Activated CD8-positive, alpha-beta T cell treated with anti-CD3 and anti-CD28 coated beads, Interleukin-2, amount 10 ng/mL, durations not matched to agents 7 days and 5 days (primary cell): Measurements from ENCODE around the gene ATRAID. TPM values are rescaled to one million over a fixed set of nuclear protein-coding genes. Genes with fewer than 3 reads are reported as not detected.
"Not testable (repeated sequence)": the region's sequence is repeated elsewhere in the genome, so short reads cannot be mapped to it uniquely, and the experiment has no call there.

Source experiments
- ATAC-seq: fragments of 150-1000 bp; cut with Tn5 transposase; one replicate; pipeline ENCODE4 v1.10.0; 2021; ENCODE audit warnings: moderate library complexity
- CTCF ChIA-PET: fragments of 350-600 bp; sonication (Branson Sonifier 250); formaldehyde crosslinking; loops from one replicate; lab custom pipeline; 2021; ENCODE audit warnings: antibody characterized with exemption; lab: Charles Lee
- POLR2A ChIA-PET: fragments of 350-600 bp; sonication (Branson Sonifier 250); formaldehyde crosslinking; loops from one replicate; lab custom pipeline; 2021; ENCODE audit warnings: antibody characterized with exemption; lab: Charles Lee
- DNase-seq: peaks from one replicate; pipeline ENCODE4 v3.0.0-alpha.2; 2020
- H3K27ac Mint-ChIP-seq: one replicate; pipeline ENCODE4 v1.8.0; 2021; ENCODE audit warnings: mild to moderate bottlenecking, mixed read lengths
- H3K27me3 Mint-ChIP-seq: one replicate; pipeline ENCODE4 v1.8.0; 2021; ENCODE audit warnings: low read depth, mixed read lengths
- H3K36me3 Mint-ChIP-seq: one replicate; pipeline ENCODE4 v1.8.0; 2021; ENCODE audit warnings: low read depth, mixed read lengths
- H3K4me1 Mint-ChIP-seq: one replicate; pipeline ENCODE4 v1.8.0; 2021; ENCODE audit warnings: low read depth, mixed read lengths
- H3K4me3 Mint-ChIP-seq: one replicate; pipeline ENCODE4 v1.8.0; 2021; ENCODE audit warnings: mild to moderate bottlenecking, mixed read lengths
- H3K9me3 Mint-ChIP-seq: one replicate; pipeline ENCODE4 v1.8.0; 2022; ENCODE audit warnings: mixed read lengths; ENCODE audit not compliant: insufficient read depth
- total RNA-seq, 2 experiments: library from RNA; stranded (reverse); gene quantifications; one replicate each; pipeline ENCODE4 v1.2.3, GENCODE V29; 2021

ATRAID gene
- total RNA-seq, result 10 to 100 TPM; 60.2 to 64.7 TPM

GRCh38 chr2:27211943-27212625 lies at the start of gene ATRAID, which contains the start of gene SLC5A6:
Gene ATRAID, plus strand, starts transcription at chr2:27212041. Its CDS starts 328 bp downstream, at chr2:27212369.
Gene SLC5A6, minus strand, starts transcription at chr2:27212268. Its CDS starts 4,618 bp downstream, at chr2:27207650.
- Mint-ChIP-seq H3K9me3 (no peaks in the 10 kb centered on the region), H3K36me3 (peaks cover 48% of the 10 kb centered on the region), H3K4me1 (peaks cover 49% of the 10 kb centered on the region), H3K27me3 (no peaks in the 10 kb centered on the region), H3K27ac (peak within 1 kb of the TSS; percentile 99), H3K4me3 (peak within 1 kb of the TSS; percentile 98)
- CTCF ChIA-PET, result interaction anchor here (1.0 kb wide), 1 partner anchor 79 kb away, joined by 3 read pairs; no protein-coding TSS in a partner anchor
- POLR2A ChIA-PET, result interaction anchor here (0.7 to 1.3 kb wide), 11 partner anchors 8 to 224 kb away, joined by 3 to 6 read pairs (median 3); no protein-coding TSS in a partner anchor
- DNase-seq (peak; percentile 91), ATAC-seq (peak; percentile 92)

- peaks cover 8% of the 10 kb centered on the region for H3K4me1 Mint-ChIP-seq
- DNase-seq (no peak), ATAC-seq (no peak)
- no peak overlapping the region for H3K4me3 Mint-ChIP-seq
- CTCF ChIA-PET, result interaction anchor here (0.6 to 0.8 kb wide), 2 partner anchors 11 to 156 kb away, joined by 3 to 4 read pairs; no protein-coding TSS in a partner anchor
- no peaks in the 10 kb centered on the region for H3K36me3 Mint-ChIP-seq
- H3K27me3 Mint-ChIP-seq, result no peaks in the 10 kb centered on the region
- no peak overlapping the region for H3K27ac Mint-ChIP-seq
- H3K9me3 Mint-ChIP-seq, result no peaks in the 10 kb centered on the region
- POLR2A ChIA-PET, result no interaction called here
Measured at GRCh38 chr2:27162151-27163121, 49.4 kb upstream of the ATRAID start.

- POLR2A ChIA-PET, result interaction anchor here (0.6 kb wide), 1 partner anchor 635 kb away, joined by 3 read pairs; no protein-coding TSS in a partner anchor
Measured at GRCh38 chr2:27164960-27165763, 46.7 kb upstream of the ATRAID start.

GRCh38 chr2:27170581-27171337 lies 41.1 kb upstream of the ATRAID start:
- DNase-seq, result no peak
- ATAC-seq, result no peak
- ChIA-PET POLR2A (interaction anchor here (1.1 kb wide), 1 partner anchor 9 kb away, joined by 3 read pairs; no protein-coding TSS in a partner anchor), CTCF (interaction anchor here (0.7 to 3.5 kb wide), 16 partner anchors 10 to 209 kb away, joined by 3 to 24 read pairs (median 6); partner anchors contain the start of genes PREB and TRIM54)
- Mint-ChIP-seq H3K4me3 (no peak overlapping the region), H3K4me1 (peaks cover 7% of the 10 kb centered on the region), H3K36me3 (no peaks in the 10 kb centered on the region), H3K27ac (no peak overlapping the region), H3K9me3 (no peaks in the 10 kb centered on the region), H3K27me3 (peaks cover 14% of the 10 kb centered on the region)

More at GRCh38 chr2:27164960-27165763, 46.7 kb upstream of the ATRAID start:
- Mint-ChIP-seq H3K4me1 (peaks cover 8% of the 10 kb centered on the region), H3K36me3 (no peaks in the 10 kb centered on the region), H3K4me3 (no peak overlapping the region), H3K9me3 (no peaks in the 10 kb centered on the region), H3K27ac (no peak overlapping the region), H3K27me3 (peaks cover 2% of the 10 kb centered on the region)
- no peak for DNase-seq
- CTCF ChIA-PET, result no interaction called here
- no peak for ATAC-seq

GRCh38 chr2:27171351-27171848 lies 40.4 kb upstream of the ATRAID start:
- DNase-seq (no peak), ATAC-seq (no peak)
- H3K4me1 Mint-ChIP-seq, result peaks cover 7% of the 10 kb centered on the region
- peaks cover 18% of the 10 kb centered on the region for H3K27me3 Mint-ChIP-seq
- ChIA-PET POLR2A (no interaction called here), CTCF (interaction anchor here (0.9 to 3.5 kb wide), 6 partner anchors 9 to 131 kb away, joined by 3 to 24 read pairs (median 10); partner anchors contain the start of genes PREB and TRIM54)
- H3K36me3 Mint-ChIP-seq, result no peaks in the 10 kb centered on the region
- no peaks in the 10 kb centered on the region for H3K9me3 Mint-ChIP-seq
- H3K27ac Mint-ChIP-seq, result no peak overlapping the region
- no peak overlapping the region for H3K4me3 Mint-ChIP-seq

GRCh38 chr2:27174638-27175037 lies 37.2 kb upstream of the ATRAID start:
- ATAC-seq, result no peak
- H3K9me3 Mint-ChIP-seq, result no peaks in the 10 kb centered on the region
- ChIA-PET POLR2A (no interaction called here), CTCF (interaction anchor here (0.6 to 1.8 kb wide), 2 partner anchors 17 to 216 kb away, joined by 3 to 8 read pairs; no protein-coding TSS in a partner anchor)
- no peaks in the 10 kb centered on the region for H3K36me3 Mint-ChIP-seq
- no peak for DNase-seq
- peaks cover 2% of the 10 kb centered on the region for H3K4me1 Mint-ChIP-seq
- H3K4me3 Mint-ChIP-seq, result no peak overlapping the region
- H3K27ac Mint-ChIP-seq, result no peak overlapping the region
- peaks cover 31% of the 10 kb centered on the region for H3K27me3 Mint-ChIP-seq

- CTCF ChIA-PET, result interaction anchor here (0.6 to 1.8 kb wide), 2 partner anchors 16 to 216 kb away, joined by 3 to 8 read pairs; no protein-coding TSS in a partner anchor
- Mint-ChIP-seq H3K9me3 (no peaks in the 10 kb centered on the region), H3K36me3 (no peaks in the 10 kb centered on the region), H3K27ac (no peak overlapping the region), H3K4me1 (peaks cover 2% of the 10 kb centered on the region), H3K4me3 (no peak overlapping the region), H3K27me3 (peaks cover 33% of the 10 kb centered on the region)
- POLR2A ChIA-PET, result interaction anchor here (0.6 kb wide), 2 partner anchors 29 to 38 kb away, joined by 3 to 4 read pairs; no protein-coding TSS in a partner anchor
- ATAC-seq (no peak), DNase-seq (no peak)
Measured at GRCh38 chr2:27175330-27175729, 36.5 kb upstream of the ATRAID start.

GRCh38 chr2:27175781-27176180 lies 36.1 kb upstream of the ATRAID start:
- ATAC-seq, H3K9me3 Mint-ChIP-seq, H3K36me3 Mint-ChIP-seq, DNase-seq, H3K27ac Mint-ChIP-seq, H3K4me3 Mint-ChIP-seq, H3K4me1 Mint-ChIP-seq: not testable (repeated sequence)
- ChIA-PET CTCF (interaction anchor here (1.8 kb wide), 1 partner anchor 16 kb away, joined by 8 read pairs; no protein-coding TSS in a partner anchor), POLR2A (interaction anchor here (0.6 kb wide), 1 partner anchor 38 kb away, joined by 4 read pairs; no protein-coding TSS in a partner anchor)
- H3K27me3 Mint-ChIP-seq, result peaks cover 33% of the 10 kb centered on the region

- ATAC-seq (no peak), DNase-seq (no peak)
- peaks cover 36% of the 10 kb centered on the region for H3K27me3 Mint-ChIP-seq
- H3K4me3 Mint-ChIP-seq, result no peak overlapping the region
- POLR2A ChIA-PET, result no interaction called here
- CTCF ChIA-PET, result interaction anchor here (1.8 kb wide), 1 partner anchor 8 kb away, joined by 6 read pairs; no protein-coding TSS in a partner anchor
- no peaks in the 10 kb centered on the region for H3K4me1 Mint-ChIP-seq
- no peaks in the 10 kb centered on the region for H3K9me3 Mint-ChIP-seq
- no peaks in the 10 kb centered on the region for H3K36me3 Mint-ChIP-seq
- no peak overlapping the region for H3K27ac Mint-ChIP-seq
Measured at GRCh38 chr2:27177441-27178351, 34.1 kb upstream of the ATRAID start.
